ENCODE data around the gene OAT. TPM values are rescaled to one million over a fixed set of nuclear protein-coding genes. Genes with fewer than 3 reads are reported as not detected.

The OAT gene
- total RNA-seq, 1 donor from 2014 or later, result 55.1 TPM

DNA sequence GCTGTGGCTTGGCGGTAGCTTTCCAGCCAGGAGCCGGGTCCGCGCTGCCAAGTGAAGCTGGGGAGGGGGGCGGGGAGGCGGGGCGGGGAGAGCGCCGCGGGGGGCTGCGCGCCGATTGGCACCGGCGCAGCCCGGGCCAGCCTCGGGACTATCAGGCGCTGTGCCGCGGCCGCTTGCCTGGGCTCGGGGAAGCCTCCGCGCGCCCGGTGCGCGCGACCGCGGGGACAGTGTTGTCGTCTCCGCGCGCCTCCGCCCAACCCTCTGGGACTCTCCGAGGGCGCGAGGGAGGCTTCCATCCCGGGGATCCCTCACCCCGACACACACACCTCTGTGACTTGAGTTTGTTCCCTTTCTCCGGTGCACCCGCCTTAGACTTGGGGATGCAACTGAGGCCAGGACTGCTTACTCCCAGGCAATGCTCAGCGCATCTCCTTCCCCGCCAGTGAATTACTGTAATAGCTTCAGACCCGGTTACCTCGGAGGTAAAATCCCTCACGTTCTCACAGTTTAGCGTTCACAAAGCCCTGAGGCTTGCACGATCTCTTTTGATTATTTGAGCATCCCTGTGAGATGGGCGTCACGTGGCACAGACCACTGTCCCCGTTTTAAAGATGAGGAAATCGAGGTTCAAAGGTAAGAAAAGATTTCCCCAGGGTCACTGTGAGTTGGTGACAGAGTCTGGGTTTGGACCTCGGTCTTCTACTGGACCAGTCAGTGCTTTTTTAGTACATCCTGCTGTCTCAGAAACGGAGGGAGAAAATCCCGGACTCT, 31.5 kb upstream of the OAT start, which contains the start of gene NKX1-2:
NKX1-2 (minus strand) TSS at position 24 of the 771 bp plus-strand sequence. CDS start 92 bp downstream, outside the sequence.
- no peaks in the 10 kb centered on the region for H3K9me3 Mint-ChIP-seq
- H3K36me3 Mint-ChIP-seq, result no peaks in the 10 kb centered on the region
- no peak within 1 kb of the TSS for H3K27ac Mint-ChIP-seq
- peaks cover 94% of the 10 kb centered on the region for H3K27me3 Mint-ChIP-seq (ENCODE audit: low read depth)
- H3K4me3 Mint-ChIP-seq, result peak within 1 kb of the TSS; percentile 60
- H3K4me1 Mint-ChIP-seq, result peaks cover 19% of the 10 kb centered on the region
- TF ChIP-seq, protein P1, sequence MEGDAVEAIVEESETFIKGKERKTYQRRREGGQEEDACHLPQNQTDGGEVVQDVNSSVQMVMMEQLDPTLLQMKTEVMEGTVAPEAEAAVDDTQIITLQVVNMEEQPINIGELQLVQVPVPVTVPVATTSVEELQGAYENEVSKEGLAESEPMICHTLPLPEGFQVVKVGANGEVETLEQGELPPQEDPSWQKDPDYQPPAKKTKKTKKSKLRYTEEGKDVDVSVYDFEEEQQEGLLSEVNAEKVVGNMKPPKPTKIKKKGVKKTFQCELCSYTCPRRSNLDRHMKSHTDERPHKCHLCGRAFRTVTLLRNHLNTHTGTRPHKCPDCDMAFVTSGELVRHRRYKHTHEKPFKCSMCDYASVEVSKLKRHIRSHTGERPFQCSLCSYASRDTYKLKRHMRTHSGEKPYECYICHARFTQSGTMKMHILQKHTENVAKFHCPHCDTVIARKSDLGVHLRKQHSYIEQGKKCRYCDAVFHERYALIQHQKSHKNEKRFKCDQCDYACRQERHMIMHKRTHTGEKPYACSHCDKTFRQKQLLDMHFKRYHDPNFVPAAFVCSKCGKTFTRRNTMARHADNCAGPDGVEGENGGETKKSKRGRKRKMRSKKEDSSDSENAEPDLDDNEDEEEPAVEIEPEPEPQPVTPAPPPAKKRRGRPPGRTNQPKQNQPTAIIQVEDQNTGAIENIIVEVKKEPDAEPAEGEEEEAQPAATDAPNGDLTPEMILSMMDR (IDR thresholded peaks at IDR 0.05; ENCODE audit: unreplicated experiment), result no peak
- DNase-seq (ENCODE audit: low spot score in 2 of 2, unreplicated experiment in 2 of 2), result peak in 1 of 2 experiments; percentile 45

DNA sequence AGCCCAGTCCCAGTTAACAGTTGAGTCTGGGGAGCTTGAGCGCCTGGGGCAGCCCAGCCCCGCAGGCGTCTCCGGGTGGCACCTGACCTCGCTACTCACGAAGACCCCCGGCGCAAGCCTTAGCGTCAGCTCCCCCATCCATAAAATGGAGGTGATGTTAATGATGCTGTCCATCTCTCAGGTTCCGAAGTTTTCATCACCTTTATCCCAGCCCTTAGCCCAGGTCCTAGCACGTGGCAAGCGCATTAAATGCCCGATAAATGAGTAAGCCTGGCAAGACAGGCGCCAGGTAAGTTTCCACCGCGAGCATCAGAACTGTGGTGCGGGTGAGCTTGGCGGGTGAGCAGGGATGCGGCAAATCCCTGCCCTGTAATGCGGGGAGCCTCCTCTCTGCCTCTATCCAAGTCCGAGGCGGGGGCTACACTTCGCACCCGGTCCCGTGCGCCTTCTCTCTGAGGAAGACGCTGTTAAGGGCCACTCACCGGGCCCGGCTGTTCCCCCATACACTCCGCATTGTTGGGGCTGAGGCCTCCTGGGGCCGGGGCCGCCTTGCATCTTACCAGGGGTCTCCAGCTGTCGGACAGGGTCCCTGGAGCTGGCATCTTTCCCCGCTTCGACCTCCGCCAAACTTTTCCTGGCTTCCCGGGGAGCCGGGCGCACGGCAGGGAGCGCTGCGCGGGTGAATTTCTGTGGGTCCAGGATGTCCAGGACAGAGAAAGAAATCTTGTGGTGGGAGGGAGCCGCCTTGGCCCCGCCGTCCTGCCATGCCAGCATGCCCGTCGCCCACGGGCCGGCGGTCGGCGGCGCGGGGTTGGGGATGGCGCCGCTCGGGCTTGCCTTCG, 30.7 kb upstream of the OAT start:
- Mint-ChIP-seq H3K36me3 (no peaks in the 10 kb centered on the region), H3K27ac (no peak overlapping the region), H3K27me3 (ENCODE audit: low read depth) (peaks cover 92% of the 10 kb centered on the region), H3K4me1 (peaks cover 19% of the 10 kb centered on the region), H3K9me3 (no peaks in the 10 kb centered on the region), H3K4me3 (peak overlapping the region; percentile 52)
- no peak for DNase-seq (ENCODE audit: low spot score in 2 of 2, unreplicated experiment in 2 of 2)
- TF ChIP-seq, protein P1 (IDR thresholded peaks at IDR 0.05; ENCODE audit: unreplicated experiment), result no peak

DNA sequence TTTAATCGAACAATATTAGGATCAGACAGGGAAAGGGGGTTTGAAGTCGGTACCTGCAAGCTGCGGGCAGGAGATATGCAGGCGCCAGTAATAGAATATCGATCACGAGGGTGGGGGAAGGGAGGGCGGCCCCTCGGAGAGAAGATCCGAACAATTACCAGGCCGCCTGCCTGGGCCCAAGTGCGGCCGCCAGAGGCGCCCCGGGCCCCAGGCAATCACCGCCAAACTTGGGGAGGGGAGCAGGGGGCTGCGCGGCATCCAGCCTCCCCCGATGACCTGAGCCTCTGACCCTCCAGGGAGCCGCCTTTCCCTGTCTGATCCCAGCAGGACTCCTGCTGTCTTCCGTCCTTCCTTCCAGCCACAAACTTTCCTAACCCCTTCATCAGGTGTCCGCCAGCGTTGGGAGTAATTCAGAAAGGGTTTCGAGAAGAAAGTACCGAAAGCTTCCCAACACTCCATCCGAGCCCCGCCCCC, 30.0 kb upstream of the OAT start:
- TF ChIP-seq, protein P1 (IDR thresholded peaks at IDR 0.05; ENCODE audit: unreplicated experiment), result no peak
- peaks cover 19% of the 10 kb centered on the region for H3K4me1 Mint-ChIP-seq
- H3K27me3 Mint-ChIP-seq (ENCODE audit: low read depth), result peaks cover 90% of the 10 kb centered on the region
- no peaks in the 10 kb centered on the region for H3K9me3 Mint-ChIP-seq
- H3K36me3 Mint-ChIP-seq, result no peaks in the 10 kb centered on the region
- no peak for DNase-seq (ENCODE audit: low spot score in 2 of 2, unreplicated experiment in 2 of 2)
- peak overlapping the region; percentile 52 for H3K4me3 Mint-ChIP-seq
- no peak overlapping the region for H3K27ac Mint-ChIP-seq

DNA sequence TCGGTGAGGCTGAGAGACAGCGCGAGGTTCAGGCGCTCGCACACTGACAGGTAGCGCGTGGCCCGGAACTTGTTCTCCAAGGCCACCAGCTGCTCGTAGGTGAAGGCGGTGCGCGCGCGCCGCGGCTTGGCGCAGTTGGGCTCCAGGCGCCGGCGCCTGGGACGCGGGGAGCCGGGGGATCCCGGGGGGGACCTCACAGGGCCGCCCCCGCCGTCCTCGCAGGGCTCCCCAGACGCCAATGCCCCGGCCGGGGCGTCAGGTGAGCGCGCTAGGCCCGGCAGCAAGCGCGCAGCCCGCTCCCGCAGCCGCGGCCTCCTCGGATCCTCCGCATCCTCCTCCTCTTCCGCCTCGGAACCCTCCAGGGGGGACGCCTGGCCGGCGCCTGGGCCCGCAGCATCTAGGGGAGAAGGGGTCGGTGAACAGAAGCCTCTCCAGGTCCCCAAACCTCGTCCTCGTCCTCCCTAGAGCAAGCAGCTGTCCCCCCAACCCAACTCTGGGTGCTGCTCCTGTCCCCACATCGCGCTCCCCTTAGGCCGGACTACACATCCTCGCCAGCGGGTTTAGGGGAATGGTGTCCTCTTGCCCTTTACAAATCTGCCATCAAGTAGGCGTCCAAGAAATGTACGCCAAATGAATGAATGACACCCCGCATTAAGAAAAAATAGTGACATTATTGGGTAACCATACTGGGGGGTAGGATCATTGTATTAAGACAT, 29.2 kb upstream of the OAT start:
- TF ChIP-seq, protein P1 (IDR thresholded peaks at IDR 0.05; ENCODE audit: unreplicated experiment), result no peak
- DNase-seq (ENCODE audit: low spot score in 2 of 2, unreplicated experiment in 2 of 2), result peak in 1 of 2 experiments; percentile 42
- Mint-ChIP-seq H3K27ac (no peak overlapping the region), H3K9me3 (no peaks in the 10 kb centered on the region), H3K27me3 (ENCODE audit: low read depth) (peaks cover 86% of the 10 kb centered on the region), H3K4me3 (peak overlapping the region; percentile 65), H3K4me1 (peaks cover 19% of the 10 kb centered on the region), H3K36me3 (no peaks in the 10 kb centered on the region)

All from mesothelial cell of epicardium (in vitro differentiated cells).